GM12878 (cell line): ENCODE results near the gene MITF. TPM values are rescaled to one million over a fixed set of nuclear protein-coding genes. Genes with fewer than 3 reads are reported as not detected.

ENCODE experiments used
- ATAC-seq: fragments of 200-7000 bp; cut with Tn5 transposase; 3 replicates; pipeline ENCODE4 v1.9.1; 2020; ENCODE audit warnings: mild to moderate bottlenecking, moderate library complexity
- BruUV-seq: library from RNA; stranded (reverse); fragments of 400-500 nt; replicated peaks from 2 replicates; lab custom pipeline; 2021; lab: Mats Ljungman, UMichigan
- CTCF ChIA-PET: fragments of 300-600 bp; sonication (Branson Sonifier 250); formaldehyde crosslinking; extraction: SDS; loops from one replicate; lab custom pipeline; 2021; ENCODE audit warnings: inconsistent platforms; lab: Yijun Ruan, JAX
- POLR2A ChIA-PET: fragments of 350-600 bp; formaldehyde crosslinking; extraction: SDS; loops from one replicate; lab custom pipeline; 2021; ENCODE audit warnings: inconsistent platforms; lab: Charles Lee
- RAD21 ChIA-PET: fragments of 300-600 bp; sonication (Branson Sonifier 250); formaldehyde crosslinking; loops from one replicate; lab custom pipeline; 2023; ENCODE audit warnings: antibody characterized with exemption; ENCODE audit not compliant: unreplicated experiment; lab: Charles Lee
- SMC1A ChIA-PET: fragments of 300-600 bp; sonication (Branson Sonifier 250); formaldehyde crosslinking; loops from one replicate; lab custom pipeline; 2023; ENCODE audit not compliant: unreplicated experiment, uncharacterized antibody; lab: Charles Lee
- DNase-seq: peaks from one replicate; pipeline ENCODE4 v3.0.0-alpha.2; 2011; ENCODE audit warnings: low read depth, low spot score
- FAIRE-seq: peaks from 3 replicates; lab custom pipeline; 2011; peaks lifted over from hg19 to GRCh38; lab: Jason Lieb, UNC
- H2AFZ ChIP-seq: 2 replicates; pipeline ENCODE4 v1.6.0; 2011; ENCODE audit warnings: low read depth, low read length, control low read depth; ENCODE audit not compliant: control insufficient read depth
- H3K27ac ChIP-seq: 2 replicates; pipeline ENCODE4 v1.5.1; 2011; ENCODE audit warnings: control low read depth; ENCODE audit not compliant: control insufficient read depth, insufficient read depth
- H3K27me3 ChIP-seq, 2 experiments: replicated peaks in 1 of 2; 2 replicates each; pipeline versions ENCODE4 v1.6.0 to v1.6.1; 2011; ENCODE audit warnings: low read length in 1 of 2; ENCODE audit not compliant: control insufficient read depth in 2 of 2, insufficient read depth in 2 of 2
- H3K36me3 ChIP-seq, 2 experiments: 2 replicates each; pipeline ENCODE4 v1.5.1; 2011; ENCODE audit warnings: low read length in 1 of 2; ENCODE audit not compliant: control insufficient read depth in 2 of 2, insufficient read depth in 2 of 2
- H3K4me1 ChIP-seq: 2 replicates; pipeline ENCODE4 v1.6.1; 2011; ENCODE audit warnings: mild to moderate bottlenecking, low read length, moderate library complexity, mixed read lengths; ENCODE audit not compliant: control insufficient read depth, insufficient read depth
- H3K4me2 ChIP-seq: 2 replicates; pipeline ENCODE4 v1.6.0; 2011; ENCODE audit warnings: control low read depth; ENCODE audit not compliant: control insufficient read depth, insufficient read depth
- H3K4me3 ChIP-seq: fragments of 200-600 bp; sonication (generic); 2 replicates; pipeline ENCODE4 v1.5.1; 2016
- H3K79me2 ChIP-seq: 2 replicates; pipeline ENCODE4 v1.6.0; 2011; ENCODE audit warnings: low read length; ENCODE audit not compliant: control insufficient read depth, insufficient read depth
- H3K9ac ChIP-seq: 2 replicates; pipeline ENCODE4 v1.8.0; 2011; ENCODE audit warnings: low read length, control low read depth, mixed read lengths; ENCODE audit not compliant: control insufficient read depth, insufficient read depth
- H3K9me3 ChIP-seq: replicated peaks from 3 replicates; pipeline ENCODE4 v1.5.1; 2011; ENCODE audit warnings: mild to moderate bottlenecking, low read length; ENCODE audit not compliant: control insufficient read depth, insufficient read depth
- H4K20me1 ChIP-seq: 2 replicates; pipeline ENCODE4 v1.6.0; 2011; ENCODE audit not compliant: control insufficient read depth, insufficient read depth
- EGR1 ChIP-seq, 2 experiments: IDR thresholded peaks; 1 replicate in 1 of 2; 2 replicates in 1 of 2; pipeline ENCODE4 v1.6.1; 2011 to 2012; ENCODE audit warnings: low read depth in 2 of 2, low read length in 2 of 2, borderline replicate concordance in 1 of 2, mild to moderate bottlenecking in 1 of 2, moderate library complexity in 1 of 2
- ESRRA ChIP-seq: IDR thresholded peaks from 2 replicates; pipeline ENCODE4 v1.6.1; 2012; ENCODE audit warnings: mild to moderate bottlenecking, low read length, improper control_type of control experiment
- EZH2 ChIP-seq: IDR thresholded peaks from 2 replicates; pipeline ENCODE4 v1.6.1; 2012; ENCODE audit warnings: low read depth, mild to moderate bottlenecking, control low read depth, inconsistent platforms, low read length, borderline replicate concordance; ENCODE audit not compliant: control insufficient read depth
- HCFC1 ChIP-seq: fragments of 150-350 bp; IDR thresholded peaks from 2 replicates; pipeline ENCODE4 v1.6.1; 2014; ENCODE audit warnings: low read length
- HDAC6 ChIP-seq: fragments of 200-600 bp; sonication (generic); IDR thresholded peaks from one replicate; pipeline ENCODE4 v1.8.0; 2017; ENCODE audit warnings: antibody characterized with exemption; ENCODE audit not compliant: unreplicated experiment
- LARP7 ChIP-seq: fragments of 450-650 bp; IDR thresholded peaks from 2 replicates; pipeline ENCODE4 v1.6.1; 2017; ENCODE audit warnings: mild to moderate bottlenecking
- NR2C1 ChIP-seq: fragments of 450-650 bp; IDR thresholded peaks from 2 replicates; pipeline ENCODE4 v1.6.1; 2017; ENCODE audit warnings: antibody characterized with exemption, mild to moderate bottlenecking, moderate library complexity
- RAD51 ChIP-seq: fragments of 450-650 bp; IDR thresholded peaks from 2 replicates; pipeline ENCODE4 v1.6.1; 2016; ENCODE audit warnings: moderate library complexity, mild to moderate bottlenecking, inconsistent platforms
- RB1 ChIP-seq: fragments of 450-650 bp; formaldehyde crosslinking; IDR thresholded peaks from 2 replicates; pipeline ENCODE4 v1.6.1; 2017; ENCODE audit warnings: mild to moderate bottlenecking, borderline replicate concordance
- RUNX3 ChIP-seq: IDR thresholded peaks from 2 replicates; pipeline ENCODE4 v1.6.1; 2012; ENCODE audit warnings: low read length, inconsistent platforms
- SIX5 ChIP-seq: IDR thresholded peaks from 2 replicates; pipeline ENCODE4 v1.6.1; 2011; ENCODE audit warnings: mild to moderate bottlenecking, low read depth, low read length, moderate library complexity; ENCODE audit not compliant: severe bottlenecking
- SMAD1 ChIP-seq: fragments of 450-650 bp; IDR thresholded peaks from 2 replicates; pipeline ENCODE4 v1.6.1; 2018; ENCODE audit warnings: mild to moderate bottlenecking, low read depth; ENCODE audit not compliant: partially characterized antibody
- SMARCA5 ChIP-seq: fragments of 450-650 bp; IDR thresholded peaks from 2 replicates; pipeline ENCODE4 v1.6.1; 2017; ENCODE audit warnings: mild to moderate bottlenecking
- SREBF1 ChIP-seq: IDR thresholded peaks from 2 replicates; pipeline ENCODE4 v1.6.1; 2012; ENCODE audit warnings: mild to moderate bottlenecking, low read length
- TAF1 ChIP-seq: IDR thresholded peaks from 2 replicates; pipeline ENCODE4 v1.6.1; 2011; ENCODE audit warnings: mild to moderate bottlenecking, low read depth, low read length, borderline replicate concordance
- YBX1 ChIP-seq: fragments of 450-650 bp; IDR thresholded peaks from 2 replicates; pipeline ENCODE4 v1.6.1; 2016; ENCODE audit warnings: antibody characterized with exemption
- ZNF217 ChIP-seq: fragments of 450-650 bp; IDR thresholded peaks from 2 replicates; pipeline ENCODE4 v1.6.1; 2017; ENCODE audit warnings: antibody characterized with exemption, mild to moderate bottlenecking
- WGBS: methylation state at CpG from one replicate; pipeline ENCODE4 v1.1.6; 2016; ENCODE audit warnings: low lambda C conversion rate; ENCODE audit not compliant: insufficient replicate concordance, insufficient coverage; ENCODE audit errors: missing lambda C conversion rate; 5-methylcytosine and 5-hydroxymethylcytosine counted together
- in situ Hi-C: fragments of 300-500 bp; cut with MboI; formaldehyde crosslinking; loops from 9 replicates; pipeline ENCODE4 v1.14.3; 2018; ENCODE audit warnings: mixed read lengths
- intact Hi-C: fragments of 100-400 bp; cut with micrococcal nuclease; formaldehyde crosslinking; loops from one replicate; pipeline ENCODE4 v1.14.2; 2022; ENCODE audit not compliant: unreplicated experiment
- polyA plus RNA-seq, 11 experiments: library from polyadenylated mRNA; depleted of rRNA in 4 of 11; unstranded in 6 of 11; stranded (reverse) in 5 of 11; fragments of >200 nt; fragmentation: Nextera tagmentation in 4 of 11; fragmentation: Illumina TruSeq in 1 of 11; extraction: Ambion mirVana in 4 of 11; extraction: Trizol in 1 of 11; gene quantifications; 1 replicate in 1 of 11; 2 replicates in 10 of 11; pipeline versions ENCODE4 v1.2.1 to v1.2.3, GENCODE V29; 2011 to 2016; ENCODE audit warnings: inconsistent platforms in 2 of 11, missing spikeins in 2 of 11, low read depth in 1 of 11
- total RNA-seq, 4 experiments: library from RNA; depleted of rRNA in 3 of 4; stranded (reverse); fragments of >200 nt in 3 of 4; fragmentation: Illumina TruSeq in 1 of 4; extraction: Trizol in 1 of 4; gene quantifications; 2 replicates each; pipeline versions ENCODE4 v1.2.1 to v1.2.3, GENCODE V29; 2013 to 2021
- TF ChIP-seq, protein P1 (sequence below): IDR thresholded peaks from 2 replicates; pipeline ENCODE4 v1.6.1; 2011; ENCODE audit warnings: borderline replicate concordance, low read depth, mild to moderate bottlenecking, moderate library complexity, mixed read lengths, low read length; ENCODE audit not compliant: insufficient read depth; ENCODE audit errors: extremely low read length
- TF ChIP-seq, protein P2 (sequence below): fragments of 450-650 bp; formaldehyde crosslinking; IDR thresholded peaks from 2 replicates; pipeline ENCODE4 v1.4.0; 2020; ENCODE audit warnings: mild to moderate bottlenecking, moderate library complexity
- TF ChIP-seq, protein P3 (sequence below): fragments of 450-650 bp; IDR thresholded peaks from 2 replicates; pipeline ENCODE4 v1.6.1; 2017; ENCODE audit warnings: mild to moderate bottlenecking, low read depth, inconsistent platforms; ENCODE audit not compliant: poor library complexity, severe bottlenecking

MITF gene
- total and polyA plus RNA-seq, 10 of the 15 experiments (the other 5 are each of a cell fraction or from before 2014, with no cell fraction given): under 0.01 to 0.90 (median 0.06) TPM; not detected in 3

DNA sequence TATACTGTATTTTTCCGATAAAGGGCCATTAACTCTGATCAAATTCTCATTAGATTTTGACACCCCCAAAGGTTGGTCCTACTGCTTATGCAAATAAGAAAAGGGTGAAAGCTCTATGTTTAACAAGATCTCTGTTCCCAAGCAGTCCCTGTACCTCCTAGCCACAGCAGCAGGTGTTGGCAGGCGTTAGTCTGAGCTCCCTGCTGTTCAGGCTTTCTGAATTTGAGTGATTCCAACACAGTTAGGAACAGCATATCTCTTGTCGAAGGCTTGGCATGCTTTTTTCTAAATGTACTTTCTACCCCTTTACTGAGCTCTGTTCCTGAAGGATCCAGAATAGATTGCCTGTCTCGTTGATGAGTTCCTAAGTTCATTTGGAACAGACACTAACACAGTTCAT is 42.3 kb downstream of the MITF start:
- H3K79me2 ChIP-seq: no peaks in the 10 kb centered on the region
- no peak overlapping the region for H3K4me3 ChIP-seq
- no peaks in the 10 kb centered on the region for H4K20me1 ChIP-seq
- FAIRE-seq: no peak
- H3K9me3 ChIP-seq: no peaks in the 10 kb centered on the region
- no peak overlapping the region for H3K9ac ChIP-seq
- no peak overlapping the region for H3K27ac ChIP-seq
- H3K27me3 ChIP-seq: no peaks in the 10 kb centered on the region; a peak in 1 of 4 replicates
- POLR2A ChIA-PET: no interaction called here
- H3K4me1 ChIP-seq: no peaks in the 10 kb centered on the region
- intact Hi-C loops: no loop called here
- BruUV-seq: no TSS peak
- TF ChIP-seq TAF1: no peak
- TF ChIP-seq EZH2: no peak
- TF ChIP-seq SMARCA5: no peak
- TF ChIP-seq ZNF217: no peak
- no peak for TF ChIP-seq HCFC1
- TF ChIP-seq LARP7: no peak
- TF ChIP-seq, protein P1, sequence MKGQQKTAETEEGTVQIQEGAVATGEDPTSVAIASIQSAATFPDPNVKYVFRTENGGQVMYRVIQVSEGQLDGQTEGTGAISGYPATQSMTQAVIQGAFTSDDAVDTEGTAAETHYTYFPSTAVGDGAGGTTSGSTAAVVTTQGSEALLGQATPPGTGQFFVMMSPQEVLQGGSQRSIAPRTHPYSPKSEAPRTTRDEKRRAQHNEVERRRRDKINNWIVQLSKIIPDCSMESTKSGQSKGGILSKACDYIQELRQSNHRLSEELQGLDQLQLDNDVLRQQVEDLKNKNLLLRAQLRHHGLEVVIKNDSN: no peak
- TF ChIP-seq SIX5: no peak
- TF ChIP-seq ESRRA: no peak
- TF ChIP-seq, protein P2, sequence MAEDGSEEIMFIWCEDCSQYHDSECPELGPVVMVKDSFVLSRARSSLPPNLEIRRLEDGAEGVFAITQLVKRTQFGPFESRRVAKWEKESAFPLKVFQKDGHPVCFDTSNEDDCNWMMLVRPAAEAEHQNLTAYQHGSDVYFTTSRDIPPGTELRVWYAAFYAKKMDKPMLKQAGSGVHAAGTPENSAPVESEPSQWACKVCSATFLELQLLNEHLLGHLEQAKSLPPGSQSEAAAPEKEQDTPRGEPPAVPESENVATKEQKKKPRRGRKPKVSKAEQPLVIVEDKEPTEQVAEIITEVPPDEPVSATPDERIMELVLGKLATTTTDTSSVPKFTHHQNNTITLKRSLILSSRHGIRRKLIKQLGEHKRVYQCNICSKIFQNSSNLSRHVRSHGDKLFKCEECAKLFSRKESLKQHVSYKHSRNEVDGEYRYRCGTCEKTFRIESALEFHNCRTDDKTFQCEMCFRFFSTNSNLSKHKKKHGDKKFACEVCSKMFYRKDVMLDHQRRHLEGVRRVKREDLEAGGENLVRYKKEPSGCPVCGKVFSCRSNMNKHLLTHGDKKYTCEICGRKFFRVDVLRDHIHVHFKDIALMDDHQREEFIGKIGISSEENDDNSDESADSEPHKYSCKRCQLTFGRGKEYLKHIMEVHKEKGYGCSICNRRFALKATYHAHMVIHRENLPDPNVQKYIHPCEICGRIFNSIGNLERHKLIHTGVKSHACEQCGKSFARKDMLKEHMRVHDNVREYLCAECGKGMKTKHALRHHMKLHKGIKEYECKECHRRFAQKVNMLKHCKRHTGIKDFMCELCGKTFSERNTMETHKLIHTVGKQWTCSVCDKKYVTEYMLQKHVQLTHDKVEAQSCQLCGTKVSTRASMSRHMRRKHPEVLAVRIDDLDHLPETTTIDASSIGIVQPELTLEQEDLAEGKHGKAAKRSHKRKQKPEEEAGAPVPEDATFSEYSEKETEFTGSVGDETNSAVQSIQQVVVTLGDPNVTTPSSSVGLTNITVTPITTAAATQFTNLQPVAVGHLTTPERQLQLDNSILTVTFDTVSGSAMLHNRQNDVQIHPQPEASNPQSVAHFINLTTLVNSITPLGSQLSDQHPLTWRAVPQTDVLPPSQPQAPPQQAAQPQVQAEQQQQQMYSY (CRISPR knock-in tag): no peak
- no peak for TF ChIP-seq EGR1 (IDR thresholded peaks at IDR 0.05; ENCODE audit: borderline replicate concordance in 1 of 2, low read depth in 2 of 2, low read length in 2 of 2)
- no peak for TF ChIP-seq RAD51
- TF ChIP-seq RUNX3: no peak
- TF ChIP-seq, protein P3, sequence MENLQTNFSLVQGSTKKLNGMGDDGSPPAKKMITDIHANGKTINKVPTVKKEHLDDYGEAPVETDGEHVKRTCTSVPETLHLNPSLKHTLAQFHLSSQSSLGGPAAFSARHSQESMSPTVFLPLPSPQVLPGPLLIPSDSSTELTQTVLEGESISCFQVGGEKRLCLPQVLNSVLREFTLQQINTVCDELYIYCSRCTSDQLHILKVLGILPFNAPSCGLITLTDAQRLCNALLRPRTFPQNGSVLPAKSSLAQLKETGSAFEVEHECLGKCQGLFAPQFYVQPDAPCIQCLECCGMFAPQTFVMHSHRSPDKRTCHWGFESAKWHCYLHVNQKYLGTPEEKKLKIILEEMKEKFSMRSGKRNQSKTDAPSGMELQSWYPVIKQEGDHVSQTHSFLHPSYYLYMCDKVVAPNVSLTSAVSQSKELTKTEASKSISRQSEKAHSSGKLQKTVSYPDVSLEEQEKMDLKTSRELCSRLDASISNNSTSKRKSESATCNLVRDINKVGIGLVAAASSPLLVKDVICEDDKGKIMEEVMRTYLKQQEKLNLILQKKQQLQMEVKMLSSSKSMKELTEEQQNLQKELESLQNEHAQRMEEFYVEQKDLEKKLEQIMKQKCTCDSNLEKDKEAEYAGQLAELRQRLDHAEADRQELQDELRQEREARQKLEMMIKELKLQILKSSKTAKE: no peak
- no peak for TF ChIP-seq RB1
- TF ChIP-seq YBX1: no peak
- TF ChIP-seq HDAC6: no peak
- no peak for TF ChIP-seq SMAD1
- TF ChIP-seq NR2C1: no peak
- no peak for TF ChIP-seq SREBF1
- TF ChIP-seq, all 136 proteins: peak for 0
- Histone ChIP-seq H3K36me3 (no peaks in the 10 kb centered on the region), H2AFZ (no peak overlapping the region), H3K4me2 (no peak overlapping the region)
- 11% methylated on average over 4 of the region's 4 CpGs for WGBS
- DNase-seq (no peak), ATAC-seq (no peak)
- SMC1A ChIA-PET: no interaction called here
- in situ Hi-C loops: no loop called here
- CTCF ChIA-PET: no interaction called here
- RAD21 ChIA-PET: no interaction called here
